K562 (cell line): Measurements from ENCODE around the gene ARHGAP33. TPM values are rescaled to one million over a fixed set of nuclear protein-coding genes. Genes with fewer than 3 reads are reported as not detected.

Source experiments
- BCL6 ChIP-seq: fragments of 250-450 bp; sonication (Bioruptor Pico); IDR thresholded peaks from 2 replicates; pipeline ENCODE4 v1.4.0; 2020
- CBX3 ChIP-seq, 2 experiments: IDR thresholded peaks; 1 replicate in 1 of 2; 2 replicates in 1 of 2; pipeline ENCODE4 v1.6.1; 2012; ENCODE audit warnings: inconsistent platforms in 2 of 2, low read length in 2 of 2, borderline replicate concordance in 1 of 2, control low read depth in 1 of 2
- CHD7 ChIP-seq: fragments of 200-600 bp; sonication (generic); IDR thresholded peaks from one replicate; pipeline ENCODE4 v1.6.1; 2012; ENCODE audit warnings: mild to moderate bottlenecking, low read depth, low read length, inconsistent platforms
- IRF1 ChIP-seq: sonication (generic); formaldehyde crosslinking; IDR thresholded peaks from 2 replicates; pipeline ENCODE4 v1.8.0; 2022; ENCODE audit warnings: missing genetic modification reagents, mild to moderate bottlenecking, borderline replicate concordance
- MBD2 ChIP-seq: sonication (generic); IDR thresholded peaks from 2 replicates; pipeline ENCODE4 v1.6.1; 2016; ENCODE audit warnings: low read depth, borderline replicate concordance
- POLR2A ChIP-seq: fragments of 450-650 bp; conservative IDR thresholded peaks from 2 replicates; pipeline ENCODE4 v1.6.1; 2016
- RHOXF2B ChIP-seq: fragments of 250-450 bp; sonication (Bioruptor Pico); conservative IDR thresholded peaks from 2 replicates; pipeline ENCODE4 v1.5.1; 2021
- ZNF133 ChIP-seq: fragments of 250-450 bp; sonication (Bioruptor Pico); IDR thresholded peaks from 2 replicates; pipeline ENCODE4 v1.4.0; 2020; ENCODE audit warnings: mild to moderate bottlenecking
- ZNF384 ChIP-seq: IDR thresholded peaks from 2 replicates; pipeline ENCODE4 v1.6.1; 2012; ENCODE audit warnings: low read depth, low read length, improper control_type of control experiment
- ZNF41 ChIP-seq: fragments of 250-450 bp; sonication (Bioruptor Pico); conservative IDR thresholded peaks from 2 replicates; pipeline ENCODE4 v1.4.0; 2020; ENCODE audit warnings: mild to moderate bottlenecking
- ZNF511 ChIP-seq: sonication (generic); formaldehyde crosslinking; IDR thresholded peaks from 2 replicates; pipeline ENCODE4 v1.8.0; 2022; ENCODE audit warnings: mild to moderate bottlenecking, missing genetic modification reagents
- ZNF766 ChIP-seq: fragments of 200-800 bp; sonication (Bioruptor generic); conservative IDR thresholded peaks from 2 replicates; pipeline ENCODE4 v1.6.1; 2016; ENCODE audit warnings: missing genetic modification characterization, missing compliant biosample characterization
- polyA plus RNA-seq, 8 experiments: library from polyadenylated mRNA; depleted of rRNA in 4 of 8; stranded (reverse) in 5 of 8; unstranded in 3 of 8; fragments of >200 nt; fragmentation: Nextera tagmentation in 2 of 8; fragmentation: Illumina TruSeq in 1 of 8; extraction: Ambion mirVana in 2 of 8; extraction: Trizol in 1 of 8; gene quantifications; 2 replicates each; pipeline versions ENCODE4 v1.2.1 to v1.2.3, GENCODE V29; 2011 to 2014; ENCODE audit warnings: inconsistent platforms in 1 of 8, missing spikeins in 1 of 8
- total RNA-seq, 7 experiments: library from RNA; depleted of rRNA in 6 of 7; stranded (reverse); fragments of >200 nt in 6 of 7; fragmentation: Illumina TruSeq in 2 of 7; extraction: Trizol in 2 of 7; gene quantifications; 2 replicates each; pipeline versions ENCODE4 v1.2.1 to v1.2.3, GENCODE V29; 2011 to 2021; ENCODE audit warnings: low replicate concordance in 1 of 7

ARHGAP33 gene
- total and polyA plus RNA-seq, 9 of the 15 experiments (the other 6 are each of a cell fraction or from before 2014, with no cell fraction given): 0.06 to 26.6 (median 1.6) TPM; not detected in 1

- TF ChIP-seq CHD7: no peak
- no peak for TF ChIP-seq MBD2
- no peak for TF ChIP-seq ZNF133
- no peak for TF ChIP-seq RHOXF2B
- no peak for TF ChIP-seq BCL6
- TF ChIP-seq ZNF766 (CRISPR knock-in tag): peak; percentile 71; the same call in 1 of the 2 replicates
- TF ChIP-seq ZNF41 (CRISPR knock-in tag): no peak
- peak; percentile 98 for TF ChIP-seq ZNF511 (CRISPR knock-in tag)
- TF ChIP-seq ZNF384: no peak
- TF ChIP-seq POLR2A: no peak
- TF ChIP-seq CBX3 (IDR thresholded peaks at IDR 0.05; ENCODE audit: borderline replicate concordance in 1 of 2, low read length in 2 of 2): peak in 1 of 2 experiments; percentile 72; a peak in 1 of 3 replicates
- TF ChIP-seq IRF1 (CRISPR knock-in tag): no peak
These were observed 53.4 kb downstream of the ARHGAP33 start (continued) for GRCh38 chr19:35828692-35829301.
